OCI-LY1 (cell line): Measurements from ENCODE around the gene DDHD1.

ENCODE experiments used
- H2AFZ ChIP-seq: fragments of 200-600 bp; sonication (generic), shearing (Covaris generic); 2 replicates; pipeline ENCODE4 v1.6.0; 2014; ENCODE audit warnings: antibody characterized with exemption, mild to moderate bottlenecking, low read length
- H3F3A ChIP-seq: fragments of 200-600 bp; sonication (generic), shearing (Covaris generic); 2 replicates; pipeline ENCODE4 v1.6.0; 2014; ENCODE audit warnings: mild to moderate bottlenecking, antibody characterized with exemption, low read length, moderate library complexity; ENCODE audit not compliant: insufficient read depth
- H3K27ac ChIP-seq: fragments of 200-600 bp; sonication (generic); 2 replicates; pipeline ENCODE4 v1.5.1; 2014; ENCODE audit warnings: low read length, mixed run types, mild to moderate bottlenecking, low read depth; ENCODE audit not compliant: poor library complexity, severe bottlenecking
- H3K27me3 ChIP-seq: fragments of 200-600 bp; sonication (generic); 2 replicates; pipeline ENCODE4 v1.6.0; 2014; ENCODE audit warnings: antibody characterized with exemption, mild to moderate bottlenecking, low read length, moderate library complexity; ENCODE audit not compliant: insufficient read depth
- H3K36me3 ChIP-seq: fragments of 200-600 bp; sonication (generic); 2 replicates; pipeline ENCODE4 v1.6.1; 2014; ENCODE audit warnings: mild to moderate bottlenecking, antibody characterized with exemption, low read length, moderate library complexity, mixed read lengths; ENCODE audit not compliant: insufficient read depth
- H3K4me1 ChIP-seq: fragments of 200-600 bp; sonication (generic); 2 replicates; pipeline ENCODE4 v1.5.1; 2014; ENCODE audit warnings: mild to moderate bottlenecking, low read length, moderate library complexity; ENCODE audit not compliant: insufficient read depth, severe bottlenecking
- H3K4me2 ChIP-seq: fragments of 200-600 bp; sonication (generic), shearing (Covaris generic); 2 replicates; pipeline ENCODE4 v1.6.1; 2014; ENCODE audit warnings: low read length
- H3K4me3 ChIP-seq: fragments of 200-600 bp; sonication (generic); 2 replicates; pipeline ENCODE4 v1.5.1; 2014; ENCODE audit warnings: low read length, low read depth, mild to moderate bottlenecking, mixed read lengths; ENCODE audit not compliant: poor library complexity, severe bottlenecking
- H3K79me2 ChIP-seq: fragments of 200-600 bp; shearing (Covaris generic); 2 replicates; pipeline ENCODE4 v1.6.1; 2016; ENCODE audit warnings: mixed run types, low read length, mixed read lengths; ENCODE audit not compliant: insufficient read depth
- H3K9ac ChIP-seq: fragments of 200-600 bp; sonication (generic), shearing (Covaris generic); 2 replicates; pipeline ENCODE4 v1.6.1; 2014; ENCODE audit warnings: mild to moderate bottlenecking, low read length, mixed read lengths
- H3K9me2 ChIP-seq: fragments of 200-600 bp; sonication (generic), shearing (Covaris generic); 2 replicates; pipeline ENCODE4 v1.6.1; 2014; ENCODE audit warnings: low read depth, mild to moderate bottlenecking, low read length, mixed read lengths
- H3K9me3 ChIP-seq: fragments of 200-600 bp; shearing (Covaris generic); 2 replicates; pipeline ENCODE4 v1.6.1; 2014; ENCODE audit warnings: low read length, mixed read lengths
- H4K20me1 ChIP-seq: fragments of 200-600 bp; sonication (generic), shearing (Covaris generic); 2 replicates; pipeline ENCODE4 v1.6.0; 2016; ENCODE audit warnings: mild to moderate bottlenecking, low read length; ENCODE audit not compliant: insufficient read depth
- CTCF ChIP-seq: fragments of 200-600 bp; sonication (generic), shearing (Covaris generic); IDR thresholded peaks from 2 replicates; pipeline ENCODE4 v1.5.1; 2017; ENCODE audit warnings: mild to moderate bottlenecking, antibody characterized with exemption, low read length, moderate library complexity, mixed read lengths
- EZH2 ChIP-seq: fragments of 200-600 bp; sonication (generic), shearing (Covaris generic); IDR thresholded peaks from 2 replicates; pipeline ENCODE4 v1.8.0; 2017; ENCODE audit warnings: borderline replicate concordance, mixed run types, mild to moderate bottlenecking, antibody characterized with exemption, low read length, moderate library complexity, mixed read lengths

The DDHD1 gene

GRCh38 chr14:53161758-53162435 lies 8.8 kb upstream of the DDHD1 start:
- H3K9me3 ChIP-seq, result no peaks in the 10 kb centered on the region
- H3K4me2 ChIP-seq, result no peak overlapping the region
- H3K27me3 ChIP-seq, result no peaks in the 10 kb centered on the region
- no peaks in the 10 kb centered on the region for H4K20me1 ChIP-seq
- H3K9me2 ChIP-seq, result no peaks in the 10 kb centered on the region
- no peak overlapping the region for H3K27ac ChIP-seq
- H3K79me2 ChIP-seq, result no peaks in the 10 kb centered on the region
- no peaks in the 10 kb centered on the region for H3K36me3 ChIP-seq
- TF ChIP-seq CTCF, result no peak
- no peak for TF ChIP-seq EZH2
- H3K4me1 ChIP-seq, result no peaks in the 10 kb centered on the region
- H3K9ac ChIP-seq, result no peak overlapping the region
- H2AFZ ChIP-seq, result no peak overlapping the region
- no peaks in the 10 kb centered on the region for H3F3A ChIP-seq
- no peak overlapping the region for H3K4me3 ChIP-seq

GRCh38 chr14:53156238-53156637 lies 3.1 kb upstream of the DDHD1 start:
- Histone ChIP-seq H3F3A (no peaks in the 10 kb centered on the region), H3K27ac (no peak overlapping the region), H3K9me3 (no peaks in the 10 kb centered on the region), H3K4me2 (no peak overlapping the region), H3K79me2 (peaks cover 10% of the 10 kb centered on the region), H3K36me3 (no peaks in the 10 kb centered on the region), H3K9me2 (no peaks in the 10 kb centered on the region), H2AFZ (no peak overlapping the region), H3K27me3 (no peaks in the 10 kb centered on the region), H3K4me3 (no peak overlapping the region), H3K4me1 (peaks cover 8% of the 10 kb centered on the region), H3K9ac (no peak overlapping the region), H4K20me1 (no peaks in the 10 kb centered on the region)
- TF ChIP-seq CTCF, result no peak
- TF ChIP-seq EZH2, result no peak

- Histone ChIP-seq H3K9me2 (no peaks in the 10 kb centered on the region), H3K36me3 (peaks cover 3% of the 10 kb centered on the region; the same call in 1 of the 2 replicates), H4K20me1 (0 out of 2 replicates have a peak, but pooled peaks cover 4% of the 10 kb centered on the region), H3K4me3 (peak overlapping the region; percentile 86), H3F3A (no peaks in the 10 kb centered on the region), H3K79me2 (peaks cover 35% of the 10 kb centered on the region), H3K4me2 (peak overlapping the region; percentile 77), H3K9ac (peak overlapping the region; percentile 72), H3K27me3 (no peaks in the 10 kb centered on the region), H2AFZ (peak overlapping the region; percentile 48; the same call in 1 of the 2 replicates), H3K9me3 (no peaks in the 10 kb centered on the region), H3K27ac (peak overlapping the region; percentile 86), H3K4me1 (peaks cover 32% of the 10 kb centered on the region)
- TF ChIP-seq CTCF (no peak), EZH2 (no peak)
These were observed 584 bp upstream of the DDHD1 start for GRCh38 chr14:53153702-53154112.
